Measurements from ENCODE around the gene CUEDC1. TPM values are rescaled to one million over a fixed set of nuclear protein-coding genes. Genes with fewer than 3 reads are reported as not detected.

CUEDC1 gene
- total and polyA plus RNA-seq, 9 of the 15 experiments (the other 6 are each of a cell fraction or from before 2014, with no cell fraction given) = 0.20 to 4.1 (median 1.6) TPM; not detected in 1

GRCh38 chr17:57983446-57983845, 28.2 kb upstream of the CUEDC1 start (continued):
- TF ChIP-seq ZNF766 (CRISPR knock-in tag; conservative IDR thresholded peaks at IDR 0.05) (no peak), TBL1XR1 (IDR thresholded peaks at IDR 0.05; ENCODE audit: low read length in 2 of 2) (no peak)

GRCh38 chr17:57982452-57983170, 27.4 kb upstream of the CUEDC1 start:
- no peak for FAIRE-seq
- intact Hi-C loops (cut with micrococcal nuclease) (no loop called here), in situ Hi-C loops (cut with MboI) (no loop called here)
- ChIA-PET CTCF (ENCODE audit: low intra/inter-chr PET ratio) (no interaction called here), POLR2A (interaction anchor here (0.6 to 2.6 kb wide), 4 partner anchors 9 to 94 kb away, joined by 3 to 11 read pairs (median 4); no protein-coding TSS in a partner anchor)
- TF ChIP-seq JUNB (CRISPR knock-in tag; conservative IDR thresholded peaks at IDR 0.05) (no peak), PKNOX1 (IDR thresholded peaks at IDR 0.05) (0 out of 2 replicates have a peak, but pooled peaks have one; percentile 31), MEIS2 (IDR thresholded peaks at IDR 0.05; ENCODE audit: partially characterized antibody) (peak; percentile 23), MYC (IDR thresholded peaks at IDR 0.05; ENCODE audit: low read depth, low read length) (no peak), MYC (CRISPR knock-in tag; IDR thresholded peaks at IDR 0.05; ENCODE audit: borderline replicate concordance, low read depth) (no peak)
- Histone ChIP-seq H2AFZ (ENCODE audit: low read depth, low read length) (no peak overlapping the region), H3K9ac (ENCODE audit: insufficient read depth in 1 of 2, low read depth in 2 of 2, low read length in 2 of 2) (no peak overlapping the region), H3K27ac (ENCODE audit: extremely low read depth, low read depth, low read length) (no peak overlapping the region), H3K79me2 (ENCODE audit: control insufficient read depth, insufficient read depth, low read length) (peaks cover 58% of the 10 kb centered on the region), H3K9me1 (ENCODE audit: control insufficient read depth, insufficient read depth, low read length) (no peaks in the 10 kb centered on the region), H3K36me3 (ENCODE audit: control insufficient read depth, insufficient read depth, low read length) (peaks cover 74% of the 10 kb centered on the region), H3K9me3 (replicated peaks; ENCODE audit: control insufficient read depth, insufficient read depth, low read depth, low read length) (no peaks in the 10 kb centered on the region), H3K27me3 (ENCODE audit: control insufficient read depth in 2 of 2, insufficient read depth in 2 of 2, low read length in 2 of 2) (no peaks in the 10 kb centered on the region), H3K4me1 (replicated peaks in 1 of 2; ENCODE audit: control insufficient read depth in 2 of 2, insufficient read depth in 2 of 2, low read length in 2 of 2) (peaks cover 6 to 14% of the 10 kb centered on the region in 2 experiments; a peak in 3 of 5 replicates), H3K4me3 (no peak overlapping the region), H3K4me2 (ENCODE audit: insufficient read depth, low read length) (no peak overlapping the region), H4K20me1 (replicated peaks; ENCODE audit: control insufficient read depth, insufficient read depth, low read length) (peaks cover 5% of the 10 kb centered on the region; the same call in 1 of the 2 replicates)
- ATAC-seq = no peak
- BruUV-seq (replicated peaks) = no TSS peak
- no peak for DNase-seq (ENCODE audit: extremely low read depth in 1 of 4, low spot score in 3 of 4)
- WGBS (ENCODE audit: insufficient coverage, low coverage, missing lambda C conversion rate) = 68% methylated on average over 14 of the region's 14 CpGs
